AG04450 (cell line): ENCODE results near the gene LCN6. TPM values are rescaled to one million over a fixed set of nuclear protein-coding genes. Genes with fewer than 3 reads are reported as not detected.

Experiments
- CTCF ChIA-PET: fragments of 300-600, 350-600 bp; formaldehyde crosslinking; extraction: SDS; loops from one replicate; lab custom pipeline; 2022; ENCODE audit warnings: antibody characterized with exemption, inconsistent platforms; lab: Charles Lee
- POLR2A ChIA-PET: fragments of 350-600 bp; formaldehyde crosslinking; extraction: SDS; loops from one replicate; lab custom pipeline; 2021; ENCODE audit warnings: antibody characterized with exemption, inconsistent platforms; lab: Yijun Ruan, JAX
- DNase-seq: peaks from one replicate; pipeline ENCODE4 v3.0.0-alpha.2; 2011; ENCODE audit warnings: low read depth, low spot score
- H3K27ac ChIP-seq: one replicate; pipeline ENCODE4 v1.5.1; 2012; ENCODE audit warnings: low read depth, low read length, control low read depth
- H3K27me3 ChIP-seq: one replicate; pipeline ENCODE4 v1.6.0; 2012; ENCODE audit warnings: low read length; ENCODE audit not compliant: control insufficient read depth, insufficient read depth
- H3K4me3 ChIP-seq: 2 replicates; pipeline ENCODE4 v1.5.1; 2011; ENCODE audit warnings: mild to moderate bottlenecking, low read depth, low read length, control low read depth
- H3K9me3 ChIP-seq: 2 replicates; pipeline ENCODE4 v1.5.1; 2012; ENCODE audit warnings: low read length; ENCODE audit not compliant: control insufficient read depth, insufficient read depth
- CTCF ChIP-seq: IDR thresholded peaks from 2 replicates; pipeline ENCODE4 v1.5.1; 2011; ENCODE audit warnings: low read depth, low read length, control low read depth, inconsistent platforms
- polyA plus RNA-seq: library from polyadenylated mRNA; depleted of rRNA; stranded (reverse); fragments of >200 nt; gene quantifications from 2 replicates; pipeline ENCODE4 v1.2.3, GENCODE V29; 2011

The LCN6 gene
- polyA plus RNA-seq, 1 experiment = not detected

GRCh38 chr9:136719195-136719880, 29.0 kb downstream of the LCN6 start:
- Histone ChIP-seq H3K27ac (no peak overlapping the region), H3K9me3 (no peaks in the 10 kb centered on the region; the same call in 1 of the 2 replicates), H3K27me3 (peaks cover 3% of the 10 kb centered on the region), H3K4me3 (no peak overlapping the region)
- no peak for DNase-seq
- TF ChIP-seq CTCF = no peak
- CTCF ChIA-PET = interaction anchor here (1.8 kb wide), 1 partner anchor 10 kb away, joined by 7 read pairs; no protein-coding TSS in a partner anchor
- POLR2A ChIA-PET = interaction anchor here (1.4 kb wide), 1 partner anchor 9 kb away, joined by 5 read pairs; no protein-coding TSS in a partner anchor

DNA sequence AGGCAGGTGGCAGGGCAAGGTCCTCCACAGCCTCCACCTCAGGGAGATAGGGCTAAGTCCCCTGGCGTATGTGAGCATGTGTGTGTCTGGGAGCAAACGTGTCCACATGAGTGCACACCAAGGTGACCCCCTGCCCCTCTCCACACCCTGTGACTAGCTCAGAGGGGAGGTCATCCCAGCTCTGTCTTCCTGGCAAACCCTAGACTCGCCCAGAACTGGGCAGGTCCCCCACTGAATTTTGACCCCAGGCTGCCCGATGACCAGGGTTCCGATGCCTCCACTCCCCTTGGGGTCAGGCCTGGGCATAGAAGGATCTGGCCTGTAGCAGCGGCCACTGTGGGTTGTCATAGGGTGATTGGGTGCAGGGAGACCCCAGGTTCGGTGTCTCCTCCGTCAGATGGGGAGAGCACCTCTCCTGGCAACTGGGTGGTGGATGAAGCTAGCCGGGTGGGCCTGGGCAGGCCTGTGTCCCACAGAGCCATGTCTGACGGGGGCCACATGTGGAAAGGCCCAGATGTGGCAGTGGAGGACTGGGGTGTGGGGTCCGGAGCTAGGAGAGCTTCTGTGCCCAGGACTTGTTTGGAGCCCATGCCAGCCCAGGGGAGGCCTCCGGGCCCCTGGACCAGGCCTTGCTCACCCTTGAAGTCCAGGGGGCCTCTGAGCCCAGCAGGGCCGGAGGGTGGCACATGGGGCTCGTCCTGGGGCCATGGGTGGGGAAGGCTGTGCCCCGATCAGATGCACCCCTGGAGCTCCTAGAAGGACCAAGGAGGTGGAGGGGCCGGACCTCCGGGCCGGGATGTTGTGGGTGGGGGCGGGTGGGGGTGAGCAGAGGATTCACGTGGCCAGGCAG, 29.8 kb downstream of the LCN6 start:
- peaks cover 6% of the 10 kb centered on the region for H3K27me3 ChIP-seq
- no peak for TF ChIP-seq CTCF
- ChIA-PET POLR2A (interaction anchor here (1.4 kb wide), 1 partner anchor 10 kb away, joined by 5 read pairs; no protein-coding TSS in a partner anchor), CTCF (no interaction called here)
- DNase-seq = no peak
- no peaks in the 10 kb centered on the region; the same call in 1 of the 2 replicates for H3K9me3 ChIP-seq
- H3K27ac ChIP-seq = no peak overlapping the region
- H3K4me3 ChIP-seq = no peak overlapping the region

GRCh38 chr9:136717399-136717798, 30.9 kb downstream of the LCN6 start:
- TF ChIP-seq CTCF = no peak
- Histone ChIP-seq H3K4me3 (no peak overlapping the region), H3K9me3 (no peaks in the 10 kb centered on the region; the same call in 1 of the 2 replicates), H3K27ac (no peak overlapping the region), H3K27me3 (peaks cover 14% of the 10 kb centered on the region)
- ChIA-PET CTCF (interaction anchor here (0.7 kb wide), 1 partner anchor 390 kb away, joined by 3 read pairs; the partner anchor contains the start of gene GPSM1), POLR2A (no interaction called here)
- DNase-seq = no peak

GRCh38 chr9:136714893-136715274, 33.4 kb downstream of the LCN6 start:
- ChIA-PET POLR2A (interaction anchor here (1.2 to 2.1 kb wide), 2 partner anchors 13 kb away, joined by 13 to 14 read pairs; no protein-coding TSS in a partner anchor), CTCF (no interaction called here)
- no peak for TF ChIP-seq CTCF
- H3K27ac ChIP-seq = no peak overlapping the region
- no peaks in the 10 kb centered on the region; the same call in 1 of the 2 replicates for H3K9me3 ChIP-seq
- DNase-seq = no peak
- H3K4me3 ChIP-seq = no peak overlapping the region
- H3K27me3 ChIP-seq = peaks cover 16% of the 10 kb centered on the region
